HG02678 (cell line): ENCODE data around the gene IER3.
A peak's percentile ranks its signal among the peaks of the same experiment; 100 is the strongest.
"Not testable (repeated sequence)": the region's sequence is repeated elsewhere in the genome, so short reads cannot be mapped to it uniquely, and the experiment has no call there.

ENCODE experiments used
- ATAC-seq: cut with Tn5 transposase; IDR thresholded peaks from one replicate; pipeline ENCODE4 v1.9.1; 2021; ENCODE audit warnings: mild to moderate bottlenecking, moderate library complexity; ENCODE audit not compliant: unreplicated experiment

IER3 gene

GRCh38 chr6:30769088-30769852 is 24.9 kb upstream of the IER3 start:
- no peak for ATAC-seq

- no peak for ATAC-seq
Observed at GRCh38 chr6:30768634-30769087, 24.3 kb upstream of the IER3 start.

GRCh38 chr6:30767944-30768301 is 23.6 kb upstream of the IER3 start:
- no peak for ATAC-seq

GRCh38 chr6:30767158-30767943 is 23.0 kb upstream of the IER3 start:
- ATAC-seq: peak; percentile 70

- ATAC-seq: no peak
Observed at GRCh38 chr6:30766461-30767157, 22.3 kb upstream of the IER3 start.

DNA sequence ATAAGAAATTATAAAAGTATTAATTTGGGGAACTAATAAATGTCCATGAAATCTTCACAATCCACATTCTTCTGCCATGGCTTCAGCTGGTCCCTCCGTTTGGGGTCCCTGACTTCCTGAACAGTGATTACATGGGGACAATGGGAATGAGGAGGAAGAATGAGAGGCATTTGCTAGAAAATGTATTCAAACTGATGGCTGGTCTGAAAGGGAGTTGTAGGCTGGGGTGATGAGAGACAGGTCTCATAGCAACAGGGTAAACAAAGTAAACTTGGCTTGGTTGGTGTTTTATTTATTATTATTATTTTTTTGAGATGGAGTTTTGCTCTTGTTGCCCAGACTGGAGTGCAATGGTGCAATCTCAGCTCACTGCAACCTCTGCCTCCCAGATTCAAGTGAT is 21.1 kb upstream of the IER3 start:
- ATAC-seq: not testable (repeated sequence)

DNA sequence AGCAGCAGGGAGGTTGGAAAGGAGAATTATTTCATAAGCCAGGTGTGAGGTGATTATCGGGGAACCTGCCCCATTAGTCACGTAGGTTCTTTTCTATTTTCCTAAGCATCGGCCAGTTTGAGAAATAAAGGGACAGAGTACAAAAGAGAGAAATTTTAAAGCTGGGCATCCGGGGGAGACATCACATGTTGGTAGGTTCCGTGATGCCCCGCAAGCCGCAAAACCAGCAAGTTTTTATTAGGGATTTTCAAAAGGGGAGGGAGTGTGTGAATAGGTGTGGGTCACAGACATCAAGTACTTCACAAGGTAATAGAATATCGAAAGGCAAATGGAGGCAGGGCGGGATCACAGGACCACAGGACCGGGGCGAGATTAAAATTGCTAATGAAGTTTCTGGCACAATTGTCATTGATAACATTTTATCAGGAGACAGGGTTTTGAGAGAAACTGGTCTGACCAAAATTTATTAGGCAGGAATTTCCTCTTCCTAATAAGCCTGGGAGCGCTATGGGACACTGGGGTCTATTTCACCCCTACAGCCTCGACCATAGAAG is 20.2 kb upstream of the IER3 start:
- not testable (repeated sequence) for ATAC-seq

DNA sequence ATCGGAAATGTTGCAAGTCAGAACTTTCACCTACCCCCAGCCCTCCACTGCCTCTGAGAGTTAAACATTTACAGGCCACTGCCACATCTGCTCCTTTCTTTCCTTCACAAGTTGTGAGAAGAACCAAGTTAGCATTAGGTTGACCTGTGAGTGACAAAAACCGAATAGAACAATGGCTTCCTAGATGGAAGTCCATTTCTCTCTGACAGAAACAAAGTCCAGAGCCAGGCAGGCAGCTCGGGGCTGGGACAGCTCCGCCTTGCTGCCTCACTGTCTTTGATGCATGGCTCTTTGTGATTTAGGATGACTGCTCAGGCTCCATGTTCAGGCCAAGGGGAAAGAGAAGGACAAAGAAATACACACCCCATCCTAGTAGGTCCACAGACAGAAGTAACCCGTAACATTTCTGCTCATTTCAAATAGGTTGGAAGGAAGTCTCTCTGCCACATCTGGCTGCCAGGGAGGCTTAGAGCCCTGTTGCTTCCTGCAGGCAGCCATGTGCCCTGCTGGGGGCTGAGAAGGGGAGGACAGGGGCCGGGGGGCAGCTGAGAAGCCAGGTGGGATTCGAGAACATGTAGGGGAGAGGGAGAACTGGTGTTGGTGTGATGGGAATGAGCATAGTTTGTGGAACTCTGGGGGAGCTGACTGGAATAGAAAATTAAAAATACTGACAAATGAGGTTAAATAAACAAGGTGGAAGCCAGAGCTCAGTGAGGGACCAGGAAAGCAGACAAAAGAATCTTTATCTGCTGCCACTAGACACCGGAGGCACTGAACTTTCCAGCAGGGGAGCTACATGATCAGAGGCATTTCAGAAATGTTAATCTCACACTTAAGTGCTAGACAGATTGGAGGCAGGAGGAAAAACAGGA is 19.5 kb upstream of the IER3 start:
- no peak for ATAC-seq

DNA sequence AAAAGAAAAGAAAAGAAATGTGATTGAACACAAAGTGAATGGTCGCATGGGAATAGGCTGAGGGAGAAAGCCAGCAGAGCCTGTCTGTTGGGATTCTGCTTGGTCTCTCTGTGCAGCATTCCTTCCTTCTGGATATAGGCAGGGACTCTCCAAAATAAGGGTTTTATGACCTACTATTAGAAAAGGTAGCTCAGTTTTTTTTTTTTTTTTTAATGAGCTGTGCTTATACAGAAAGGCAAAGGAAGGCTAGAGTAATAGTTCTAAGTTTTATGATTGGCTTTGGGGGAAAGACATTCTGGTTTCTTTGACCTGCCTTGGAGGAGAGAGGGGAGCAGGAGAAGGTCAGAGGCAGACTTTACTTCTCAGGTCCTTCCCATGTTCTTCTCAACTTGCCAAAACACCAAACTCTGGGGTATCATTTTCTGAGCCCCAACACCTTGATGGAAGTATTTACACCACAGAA is 18.8 kb upstream of the IER3 start:
- no peak for ATAC-seq

DNA sequence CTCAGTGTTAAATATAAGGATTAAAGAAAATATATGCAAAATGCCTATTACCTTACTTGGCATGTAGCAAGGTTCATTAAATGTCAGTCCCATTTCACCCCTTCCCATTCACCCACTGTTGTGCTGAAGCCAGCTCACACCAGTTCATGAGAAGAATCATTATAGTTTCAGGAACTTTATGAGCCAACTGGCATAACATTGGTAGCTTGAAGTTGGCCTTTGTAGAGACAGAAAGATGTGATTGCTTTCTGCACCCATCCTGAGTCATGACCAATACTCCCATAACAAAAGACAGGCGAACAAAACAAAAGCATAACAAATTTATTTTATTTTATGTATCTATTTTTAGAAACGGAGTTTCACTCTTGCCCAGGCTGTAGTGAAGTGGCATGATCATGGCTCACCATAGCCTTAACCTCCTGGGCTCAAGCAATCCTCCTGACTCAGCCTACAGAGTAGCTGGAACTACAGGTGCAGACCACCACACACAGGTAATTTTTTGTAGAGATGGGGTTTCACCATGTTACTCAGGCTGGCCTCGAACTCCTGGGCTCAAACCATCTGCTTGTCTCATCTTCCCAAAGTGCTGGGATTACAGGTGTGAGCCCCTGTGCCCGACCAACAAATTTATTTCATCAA is 17.6 kb upstream of the IER3 start:
- no peak for ATAC-seq

GRCh38 chr6:30760549-30760948 is 16.2 kb upstream of the IER3 start:
- no peak for ATAC-seq

GRCh38 chr6:30759575-30760239 is 15.4 kb upstream of the IER3 start:
- ATAC-seq: no peak

- no peak for ATAC-seq
Observed at GRCh38 chr6:30757261-30757904, 13.0 kb upstream of the IER3 start.

DNA sequence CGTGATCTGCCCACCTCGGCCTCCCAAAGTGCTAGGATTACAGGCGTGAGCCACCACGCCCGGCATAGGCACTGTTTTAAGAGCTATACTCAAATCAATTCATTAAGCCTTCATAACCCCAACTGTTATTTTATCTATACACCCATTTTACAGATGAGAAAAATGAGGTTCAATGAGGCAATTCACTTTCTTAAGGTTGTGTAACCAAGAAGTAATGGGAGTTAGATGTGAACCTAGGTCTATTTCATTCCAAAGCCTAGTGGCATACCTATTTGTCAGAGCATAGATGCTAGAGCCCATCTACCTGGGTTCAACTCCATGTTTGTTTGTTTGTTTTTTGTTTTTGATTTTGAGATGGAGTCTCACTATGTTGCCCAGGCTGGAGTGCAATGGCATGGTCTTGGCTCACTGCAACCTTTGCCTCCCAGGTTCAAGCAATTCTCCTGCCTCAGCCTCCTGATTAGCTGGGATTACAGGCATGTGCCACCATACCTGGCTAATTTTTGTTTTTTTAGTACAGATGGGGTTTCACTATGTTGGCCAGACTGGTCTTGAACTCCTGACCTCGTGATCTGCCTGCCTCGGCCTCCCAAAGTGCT is 12.2 kb upstream of the IER3 start:
- ATAC-seq: not testable (repeated sequence)

DNA sequence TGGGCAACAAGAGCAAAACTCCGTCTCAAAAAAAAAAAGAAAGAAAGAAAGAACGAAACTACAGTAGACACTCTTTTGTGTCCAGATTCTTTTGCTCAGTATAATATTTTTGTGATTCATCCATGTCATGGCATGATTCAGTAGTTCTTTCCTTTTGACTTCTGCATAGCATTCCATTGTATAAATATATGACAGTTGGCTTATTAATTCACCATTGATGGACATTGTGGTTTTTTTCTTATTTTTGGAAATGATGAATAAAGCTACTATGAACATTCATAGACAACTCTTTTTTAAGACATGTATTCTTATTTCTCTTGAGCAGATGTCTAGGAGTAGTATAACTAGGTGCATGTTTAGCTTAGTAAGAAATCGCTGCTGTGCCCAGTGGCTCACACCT is 10.3 kb upstream of the IER3 start:
- ATAC-seq: no peak

DNA sequence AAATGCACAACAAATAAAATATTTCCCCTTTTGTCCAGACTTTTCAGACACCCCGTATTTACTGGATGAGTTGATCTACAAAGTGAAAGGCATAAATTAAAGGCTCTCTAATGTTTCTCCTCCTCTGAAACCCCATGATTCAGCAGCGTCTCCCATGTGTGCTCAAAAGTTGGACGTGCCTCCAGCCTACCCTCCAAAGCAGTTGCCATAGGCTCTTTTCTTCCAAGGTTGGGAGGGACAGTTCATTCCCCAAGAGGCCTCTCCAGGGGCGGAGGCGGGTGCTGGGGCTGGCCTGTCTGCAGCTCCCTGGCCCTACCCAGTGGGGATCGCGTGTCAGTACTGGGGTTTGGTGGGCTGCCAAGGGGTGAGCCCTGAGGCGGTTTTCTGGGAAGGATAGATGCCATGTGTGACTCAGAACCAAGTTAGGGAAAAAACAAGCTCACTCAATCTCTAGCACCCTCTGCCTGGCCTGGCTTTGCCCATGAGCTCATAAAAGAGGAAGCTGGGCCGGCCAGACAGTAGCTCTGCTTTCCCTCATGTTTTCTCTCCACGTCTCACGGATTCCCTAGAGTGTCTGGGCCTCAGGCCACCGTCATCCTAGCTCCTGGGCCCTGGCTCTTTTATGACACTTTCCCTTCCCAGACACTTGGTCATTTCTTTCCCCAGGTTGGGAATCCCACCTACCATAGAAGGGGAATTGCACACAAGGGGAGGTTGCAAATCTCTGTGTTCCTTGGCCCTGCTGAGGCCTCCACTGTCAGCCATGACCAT is 8.0 kb upstream of the IER3 start:
- ATAC-seq: no peak

- no peak for ATAC-seq
Observed at GRCh38 chr6:30750379-30750668, 6.0 kb upstream of the IER3 start.
